ENCODE measurements around the gene C11orf71. TPM values are rescaled to one million over a fixed set of nuclear protein-coding genes. Genes with fewer than 3 reads are reported as not detected.

C11orf71 gene
- total and polyA plus RNA-seq, 4 donors, result 7.1 to 22.3 (median 7.9) TPM

DNA sequence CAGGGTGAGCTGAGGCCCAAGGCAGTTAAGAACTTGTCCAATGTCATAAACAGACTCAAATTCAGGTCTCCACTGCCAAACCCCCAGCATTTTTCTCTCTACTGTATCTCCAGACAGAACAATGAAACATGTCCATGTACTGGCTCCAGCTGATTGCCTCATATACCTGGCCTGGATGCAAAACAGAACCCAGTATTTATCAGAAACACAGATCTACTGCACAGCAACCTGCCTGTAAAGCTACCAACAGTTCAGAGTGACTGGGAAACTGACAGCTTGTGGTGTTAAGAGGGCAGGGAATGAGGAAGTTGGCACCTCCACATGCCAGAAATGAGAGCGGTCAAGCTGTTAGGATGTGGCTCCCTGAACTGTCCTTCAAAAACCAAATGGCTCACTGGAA is 41.6 kb downstream of the C11orf71 start:
- no peak overlapping the region for H3K27ac ChIP-seq (ENCODE audit: low read depth in 1 of 2, low read length in 2 of 2)
- 75% methylated on average over 1 of the region's 1 CpG for WGBS
- TF ChIP-seq RXRA (IDR thresholded peaks at IDR 0.05), result no peak
- DNase-seq (ENCODE audit: low spot score), result no peak
- H3K9ac ChIP-seq (ENCODE audit: low read depth in 1 of 2, low read length in 2 of 2), result no peak overlapping the region
- H3K9me3 ChIP-seq (ENCODE audit: control insufficient read depth in 4 of 4, low read length in 3 of 4), result no peaks in the 10 kb centered on the region
- no peaks in the 10 kb centered on the region for H3K36me3 ChIP-seq (ENCODE audit: control insufficient read depth in 4 of 4, insufficient read depth in 3 of 4, low read depth in 1 of 4, low read length in 3 of 4)
- no peak overlapping the region for H3K4me3 ChIP-seq (ENCODE audit: low read depth in 1 of 3, low read length in 3 of 3)
- H3K4me1 ChIP-seq (ENCODE audit: control insufficient read depth in 4 of 4, insufficient read depth in 4 of 4, low read length in 3 of 4), result peaks cover 0 to 2% (median 0%) of the 10 kb centered on the region in 4 donors
- no peaks in the 10 kb centered on the region for H3K27me3 ChIP-seq (ENCODE audit: control insufficient read depth in 4 of 4, insufficient read depth in 4 of 4, low read length in 3 of 4)

DNA sequence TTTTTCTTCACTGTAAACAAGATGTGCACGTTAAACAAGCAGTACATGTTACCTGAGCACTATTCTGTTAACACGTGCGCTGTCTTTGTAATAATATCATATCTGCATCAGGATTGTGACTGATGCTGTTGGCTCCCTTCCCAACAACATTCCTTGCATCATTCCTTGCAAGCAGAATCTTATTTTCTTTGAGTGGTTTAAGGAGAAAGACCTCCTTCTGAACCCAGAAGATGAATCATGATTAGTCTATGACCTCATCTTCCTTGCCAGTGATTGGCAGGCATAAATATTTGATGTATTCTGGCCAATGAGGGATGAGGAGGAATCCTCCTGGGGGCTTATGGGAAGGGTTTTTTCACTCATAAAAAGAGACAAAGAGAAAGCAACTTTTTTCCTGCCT is 46.2 kb downstream of the C11orf71 start:
- no peaks in the 10 kb centered on the region for H3K36me3 ChIP-seq (ENCODE audit: control insufficient read depth in 4 of 4, insufficient read depth in 3 of 4, low read depth in 1 of 4, low read length in 3 of 4)
- no peak overlapping the region for H3K9ac ChIP-seq (ENCODE audit: low read depth in 1 of 2, low read length in 2 of 2)
- peaks cover 0 to 2% (median 0%) of the 10 kb centered on the region in 4 donors for H3K4me1 ChIP-seq (ENCODE audit: control insufficient read depth in 4 of 4, insufficient read depth in 4 of 4, low read length in 3 of 4)
- H3K27me3 ChIP-seq (ENCODE audit: control insufficient read depth in 4 of 4, insufficient read depth in 4 of 4, low read length in 3 of 4), result no peaks in the 10 kb centered on the region
- TF ChIP-seq, protein P1, sequence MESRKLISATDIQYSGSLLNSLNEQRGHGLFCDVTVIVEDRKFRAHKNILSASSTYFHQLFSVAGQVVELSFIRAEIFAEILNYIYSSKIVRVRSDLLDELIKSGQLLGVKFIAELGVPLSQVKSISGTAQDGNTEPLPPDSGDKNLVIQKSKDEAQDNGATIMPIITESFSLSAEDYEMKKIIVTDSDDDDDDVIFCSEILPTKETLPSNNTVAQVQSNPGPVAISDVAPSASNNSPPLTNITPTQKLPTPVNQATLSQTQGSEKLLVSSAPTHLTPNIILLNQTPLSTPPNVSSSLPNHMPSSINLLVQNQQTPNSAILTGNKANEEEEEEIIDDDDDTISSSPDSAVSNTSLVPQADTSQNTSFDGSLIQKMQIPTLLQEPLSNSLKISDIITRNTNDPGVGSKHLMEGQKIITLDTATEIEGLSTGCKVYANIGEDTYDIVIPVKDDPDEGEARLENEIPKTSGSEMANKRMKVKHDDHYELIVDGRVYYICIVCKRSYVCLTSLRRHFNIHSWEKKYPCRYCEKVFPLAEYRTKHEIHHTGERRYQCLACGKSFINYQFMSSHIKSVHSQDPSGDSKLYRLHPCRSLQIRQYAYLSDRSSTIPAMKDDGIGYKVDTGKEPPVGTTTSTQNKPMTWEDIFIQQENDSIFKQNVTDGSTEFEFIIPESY (IDR thresholded peaks at IDR 0.05), result no peak
- no peak for TF ChIP-seq FOXA1 (IDR thresholded peaks at IDR 0.05)
- TF ChIP-seq RAD21 (IDR thresholded peaks at IDR 0.05), result no peak
- TF ChIP-seq EGR1 (IDR thresholded peaks at IDR 0.05; ENCODE audit: low read depth in 2 of 2), result no peak
- no peak for TF ChIP-seq SP1 (IDR thresholded peaks at IDR 0.05)
- TF ChIP-seq YY1 (IDR thresholded peaks at IDR 0.05), result no peak
- no peak for TF ChIP-seq HNF4A (conservative IDR thresholded peaks at IDR 0.05)
- no peak for TF ChIP-seq FOXA2 (IDR thresholded peaks at IDR 0.05)
- TF ChIP-seq, protein P2, sequence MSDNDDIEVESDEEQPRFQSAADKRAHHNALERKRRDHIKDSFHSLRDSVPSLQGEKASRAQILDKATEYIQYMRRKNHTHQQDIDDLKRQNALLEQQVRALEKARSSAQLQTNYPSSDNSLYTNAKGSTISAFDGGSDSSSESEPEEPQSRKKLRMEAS (IDR thresholded peaks at IDR 0.05), result no peak
- no peak for TF ChIP-seq JUND (IDR thresholded peaks at IDR 0.05)
- no peak for TF ChIP-seq TAF1 (conservative IDR thresholded peaks at IDR 0.05)
- TF ChIP-seq GABPA (IDR thresholded peaks at IDR 0.05 in 1 of 2, conservative IDR thresholded peaks at IDR 0.05 in 1 of 2), result no peak
- no peak for TF ChIP-seq RXRA (IDR thresholded peaks at IDR 0.05)
- no peak for TF ChIP-seq NR2F2 (IDR thresholded peaks at IDR 0.05)
- TF ChIP-seq, protein P3, sequence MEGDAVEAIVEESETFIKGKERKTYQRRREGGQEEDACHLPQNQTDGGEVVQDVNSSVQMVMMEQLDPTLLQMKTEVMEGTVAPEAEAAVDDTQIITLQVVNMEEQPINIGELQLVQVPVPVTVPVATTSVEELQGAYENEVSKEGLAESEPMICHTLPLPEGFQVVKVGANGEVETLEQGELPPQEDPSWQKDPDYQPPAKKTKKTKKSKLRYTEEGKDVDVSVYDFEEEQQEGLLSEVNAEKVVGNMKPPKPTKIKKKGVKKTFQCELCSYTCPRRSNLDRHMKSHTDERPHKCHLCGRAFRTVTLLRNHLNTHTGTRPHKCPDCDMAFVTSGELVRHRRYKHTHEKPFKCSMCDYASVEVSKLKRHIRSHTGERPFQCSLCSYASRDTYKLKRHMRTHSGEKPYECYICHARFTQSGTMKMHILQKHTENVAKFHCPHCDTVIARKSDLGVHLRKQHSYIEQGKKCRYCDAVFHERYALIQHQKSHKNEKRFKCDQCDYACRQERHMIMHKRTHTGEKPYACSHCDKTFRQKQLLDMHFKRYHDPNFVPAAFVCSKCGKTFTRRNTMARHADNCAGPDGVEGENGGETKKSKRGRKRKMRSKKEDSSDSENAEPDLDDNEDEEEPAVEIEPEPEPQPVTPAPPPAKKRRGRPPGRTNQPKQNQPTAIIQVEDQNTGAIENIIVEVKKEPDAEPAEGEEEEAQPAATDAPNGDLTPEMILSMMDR (IDR thresholded peaks at IDR 0.05; ENCODE audit: low read depth, low read length, missing input control), result no peak
- TF ChIP-seq HNF4G (IDR thresholded peaks at IDR 0.05), result no peak
- TF ChIP-seq, protein P4, sequence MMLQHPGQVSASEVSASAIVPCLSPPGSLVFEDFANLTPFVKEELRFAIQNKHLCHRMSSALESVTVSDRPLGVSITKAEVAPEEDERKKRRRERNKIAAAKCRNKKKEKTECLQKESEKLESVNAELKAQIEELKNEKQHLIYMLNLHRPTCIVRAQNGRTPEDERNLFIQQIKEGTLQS (IDR thresholded peaks at IDR 0.05), result no peak
- TF ChIP-seq, protein P5, sequence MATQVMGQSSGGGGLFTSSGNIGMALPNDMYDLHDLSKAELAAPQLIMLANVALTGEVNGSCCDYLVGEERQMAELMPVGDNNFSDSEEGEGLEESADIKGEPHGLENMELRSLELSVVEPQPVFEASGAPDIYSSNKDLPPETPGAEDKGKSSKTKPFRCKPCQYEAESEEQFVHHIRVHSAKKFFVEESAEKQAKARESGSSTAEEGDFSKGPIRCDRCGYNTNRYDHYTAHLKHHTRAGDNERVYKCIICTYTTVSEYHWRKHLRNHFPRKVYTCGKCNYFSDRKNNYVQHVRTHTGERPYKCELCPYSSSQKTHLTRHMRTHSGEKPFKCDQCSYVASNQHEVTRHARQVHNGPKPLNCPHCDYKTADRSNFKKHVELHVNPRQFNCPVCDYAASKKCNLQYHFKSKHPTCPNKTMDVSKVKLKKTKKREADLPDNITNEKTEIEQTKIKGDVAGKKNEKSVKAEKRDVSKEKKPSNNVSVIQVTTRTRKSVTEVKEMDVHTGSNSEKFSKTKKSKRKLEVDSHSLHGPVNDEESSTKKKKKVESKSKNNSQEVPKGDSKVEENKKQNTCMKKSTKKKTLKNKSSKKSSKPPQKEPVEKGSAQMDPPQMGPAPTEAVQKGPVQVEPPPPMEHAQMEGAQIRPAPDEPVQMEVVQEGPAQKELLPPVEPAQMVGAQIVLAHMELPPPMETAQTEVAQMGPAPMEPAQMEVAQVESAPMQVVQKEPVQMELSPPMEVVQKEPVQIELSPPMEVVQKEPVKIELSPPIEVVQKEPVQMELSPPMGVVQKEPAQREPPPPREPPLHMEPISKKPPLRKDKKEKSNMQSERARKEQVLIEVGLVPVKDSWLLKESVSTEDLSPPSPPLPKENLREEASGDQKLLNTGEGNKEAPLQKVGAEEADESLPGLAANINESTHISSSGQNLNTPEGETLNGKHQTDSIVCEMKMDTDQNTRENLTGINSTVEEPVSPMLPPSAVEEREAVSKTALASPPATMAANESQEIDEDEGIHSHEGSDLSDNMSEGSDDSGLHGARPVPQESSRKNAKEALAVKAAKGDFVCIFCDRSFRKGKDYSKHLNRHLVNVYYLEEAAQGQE (IDR thresholded peaks at IDR 0.05), result no peak
- no peak overlapping the region for H3K27ac ChIP-seq (ENCODE audit: low read depth in 1 of 2, low read length in 2 of 2)
- no peak for DNase-seq (ENCODE audit: low spot score)
- H3K4me3 ChIP-seq (ENCODE audit: low read depth in 1 of 3, low read length in 3 of 3), result no peak overlapping the region
- 89% methylated on average over 3 of the region's 3 CpGs for WGBS
- H3K9me3 ChIP-seq (ENCODE audit: control insufficient read depth in 4 of 4, low read length in 3 of 4), result no peaks in the 10 kb centered on the region
